ENCODE data around the gene FCHSD1.

FCHSD1 gene

GRCh38 chr5:141650851-141651727, at the start of gene FCHSD1:
Gene FCHSD1 (minus strand): TSS chr5:141651418. CDS start chr5:141651368, 50 bp downstream.
- DNase-seq (ENCODE audit: low read depth): peak; percentile 75

DNA sequence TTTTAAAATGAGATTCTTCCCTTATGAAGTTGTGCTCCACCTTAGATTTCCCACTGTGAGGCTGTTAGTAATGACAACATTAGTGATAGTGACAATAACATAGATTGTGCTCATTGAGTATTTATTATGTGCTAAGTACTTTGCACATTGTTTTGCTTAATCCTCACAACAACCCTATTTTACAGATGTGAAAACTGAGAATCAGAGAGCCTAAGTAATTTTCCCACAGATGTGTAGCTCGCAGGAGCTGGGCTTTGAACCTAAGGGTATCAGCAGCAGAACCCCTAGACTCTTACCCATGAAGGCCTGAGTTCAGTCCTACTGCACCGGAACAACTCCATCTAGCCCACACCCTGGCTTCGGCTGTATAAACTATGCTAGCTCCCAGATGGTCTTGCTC, 46.4 kb upstream of the FCHSD1 start:
- DNase-seq (ENCODE audit: low read depth): no peak

- DNase-seq (ENCODE audit: low read depth): no peak
Observed at GRCh38 chr5:141696431-141696830, 45.2 kb upstream of the FCHSD1 start.

- no peak for DNase-seq (ENCODE audit: low read depth)
Observed at GRCh38 chr5:141695627-141696215, 44.5 kb upstream of the FCHSD1 start.

DNA sequence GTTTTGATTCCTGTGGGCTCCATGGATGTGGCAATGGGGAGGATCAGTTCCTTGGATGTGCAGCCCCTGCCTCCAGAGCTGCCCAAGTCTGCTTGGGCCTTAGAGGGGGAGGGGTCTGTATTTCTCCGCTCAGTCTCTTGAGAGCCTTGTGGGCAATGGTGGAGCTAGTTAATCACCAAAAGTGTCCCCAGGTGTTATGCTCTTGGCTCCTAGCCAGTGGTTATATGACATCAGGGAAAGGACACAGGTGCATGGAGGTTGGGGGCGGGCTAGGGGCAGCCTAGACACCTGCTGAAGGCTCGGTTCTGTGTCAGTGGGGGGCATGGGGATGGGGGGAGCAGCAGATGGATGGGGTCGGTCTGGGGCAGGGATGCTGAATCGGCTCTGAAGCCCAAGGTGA, 43.3 kb upstream of the FCHSD1 start:
- DNase-seq (ENCODE audit: low read depth): no peak

- DNase-seq (ENCODE audit: low read depth): peak; percentile 69
Observed at GRCh38 chr5:141692919-141693725, 41.9 kb upstream of the FCHSD1 start.

GRCh38 chr5:141692533-141692888, 41.3 kb upstream of the FCHSD1 start:
- no peak for DNase-seq (ENCODE audit: low read depth)

- DNase-seq (ENCODE audit: low read depth): peak; percentile 79
Observed at GRCh38 chr5:141691867-141692532, 40.8 kb upstream of the FCHSD1 start.

DNA sequence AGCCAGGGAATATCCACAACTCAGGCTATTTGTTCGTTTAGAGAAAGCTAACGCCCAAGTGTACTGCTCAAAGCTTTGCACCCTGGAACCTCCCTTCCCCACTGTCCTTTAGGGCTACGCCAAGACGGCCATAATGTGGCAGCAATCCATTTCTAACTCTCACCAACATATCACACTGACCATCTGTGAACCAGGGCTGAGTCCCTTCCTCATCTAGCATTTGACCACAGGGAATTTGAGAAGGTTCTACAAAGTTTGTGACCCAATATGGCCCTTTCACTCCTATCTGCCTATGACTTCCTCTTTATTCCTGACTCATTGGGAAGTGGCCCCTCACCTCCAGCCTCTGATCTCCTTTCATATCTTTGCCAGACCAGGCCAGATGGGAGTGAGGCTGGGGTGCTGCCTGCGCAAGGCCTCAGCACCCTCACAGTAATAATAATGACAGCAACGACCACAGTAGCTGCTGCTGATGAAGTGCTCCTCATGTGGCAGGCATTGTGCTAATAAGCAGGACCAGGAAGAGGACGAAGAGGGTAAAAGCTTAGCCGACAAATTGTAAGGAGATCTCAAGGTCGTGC, 40.2 kb upstream of the FCHSD1 start:
- DNase-seq (ENCODE audit: low read depth): no peak

- no peak for DNase-seq (ENCODE audit: low read depth)
Observed at GRCh38 chr5:141686648-141687416, 35.6 kb upstream of the FCHSD1 start.

GRCh38 chr5:141685591-141685990, 34.4 kb upstream of the FCHSD1 start:
- DNase-seq (ENCODE audit: low read depth): no peak

DNA sequence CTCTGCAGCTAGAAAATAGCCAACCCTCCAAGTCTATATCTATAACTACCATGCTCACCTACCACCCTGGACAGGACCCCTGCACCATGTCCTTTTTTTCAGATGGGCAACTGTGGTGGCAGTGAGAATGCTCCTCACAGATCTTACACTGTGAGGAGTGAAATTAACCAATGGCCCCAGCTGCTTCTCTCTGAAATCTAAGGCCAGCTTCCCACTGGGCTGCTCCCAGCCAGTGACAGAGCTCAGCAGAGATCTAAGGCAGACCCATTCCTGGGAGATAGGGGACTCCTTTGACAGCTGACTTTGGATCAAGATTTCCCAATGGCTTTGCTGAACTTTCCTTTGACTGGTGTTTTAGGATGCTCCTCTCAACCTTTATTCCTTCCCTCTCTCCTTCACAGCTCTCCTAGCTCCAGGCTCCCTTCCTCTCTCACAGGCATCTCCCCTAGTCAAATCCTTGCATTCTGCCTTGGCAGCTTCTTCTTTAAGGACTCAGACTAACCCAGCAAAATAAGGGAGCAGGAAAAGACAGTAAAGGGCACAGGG, 32.5 kb upstream of the FCHSD1 start:
- no peak for DNase-seq (ENCODE audit: low read depth)

GRCh38 chr5:141681695-141682641, 30.8 kb upstream of the FCHSD1 start, which contains the start of gene ARAP3:
Gene ARAP3 (minus strand): TSS chr5:141682230. CDS start chr5:141680486, 1,744 bp downstream.
- no peak for DNase-seq (ENCODE audit: low read depth)

- no peak for DNase-seq (ENCODE audit: low read depth)
Observed at GRCh38 chr5:141681295-141681694, 30.1 kb upstream of the FCHSD1 start.

DNA sequence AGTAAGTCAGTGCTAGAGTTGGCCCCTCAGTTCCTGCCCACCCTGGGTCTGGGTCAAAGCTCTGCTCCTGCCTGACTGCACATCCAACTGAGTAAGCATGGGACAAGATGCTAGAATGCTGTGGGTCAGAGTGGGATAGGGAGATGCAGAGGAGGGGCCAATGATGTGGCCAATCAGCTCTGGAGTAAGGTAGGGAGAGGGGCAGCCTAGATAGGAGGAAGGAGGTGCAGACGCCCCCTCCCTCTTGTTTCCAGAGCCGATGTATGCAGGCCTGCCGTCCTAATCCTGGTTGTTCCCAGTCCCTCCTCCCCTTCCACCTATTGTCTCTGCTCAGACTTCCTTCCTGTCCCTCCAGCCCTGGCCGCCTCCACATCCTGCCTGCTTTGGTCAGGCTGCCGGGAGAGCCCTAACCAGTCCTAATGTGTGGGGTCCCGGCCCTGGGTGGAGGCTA, 29.6 kb upstream of the FCHSD1 start:
- DNase-seq (ENCODE audit: low read depth): no peak

DNA sequence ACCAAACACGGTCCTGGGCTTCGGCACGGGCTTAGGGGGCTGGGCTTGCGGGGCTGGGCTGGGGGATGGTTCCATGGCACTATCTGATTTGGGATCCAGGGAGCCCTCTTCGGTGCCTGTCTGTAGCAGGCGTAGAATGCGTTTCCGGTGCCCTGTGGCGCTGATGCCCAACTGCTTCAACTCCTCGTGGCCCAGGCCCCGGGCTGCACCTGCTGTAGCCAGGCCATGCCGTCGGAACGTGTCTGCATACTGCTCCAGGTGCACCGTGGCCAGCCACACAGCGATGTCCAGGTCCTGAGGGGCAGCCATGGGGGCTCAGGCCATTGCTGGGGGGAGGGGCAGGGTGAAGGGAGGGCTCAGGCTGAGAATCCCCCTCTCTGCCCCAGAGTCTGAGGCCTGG, 29.0 kb upstream of the FCHSD1 start:
- DNase-seq (ENCODE audit: low read depth): no peak

GRCh38 chr5:141677415-141677814, 26.2 kb upstream of the FCHSD1 start:
- no peak for DNase-seq (ENCODE audit: low read depth)

DNA sequence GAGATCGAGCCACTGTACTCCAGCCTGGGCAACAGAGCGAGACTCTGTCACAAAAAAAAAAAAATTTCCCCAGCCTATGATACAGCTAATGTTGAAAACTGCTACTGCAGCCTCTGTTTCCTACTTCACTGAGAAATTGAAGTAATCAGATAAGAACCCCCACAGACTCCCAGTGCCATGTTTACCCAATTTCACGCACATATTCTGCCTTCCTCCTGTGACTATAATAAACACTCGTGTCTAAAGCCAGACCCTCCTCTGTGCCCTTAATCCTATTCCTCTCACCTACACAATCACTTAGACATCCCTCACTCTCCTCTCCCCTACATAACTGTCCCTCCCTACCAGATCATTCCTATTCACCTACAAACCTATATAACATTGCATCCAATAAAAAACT, 24.5 kb upstream of the FCHSD1 start:
- no peak for DNase-seq (ENCODE audit: low read depth)

DNA sequence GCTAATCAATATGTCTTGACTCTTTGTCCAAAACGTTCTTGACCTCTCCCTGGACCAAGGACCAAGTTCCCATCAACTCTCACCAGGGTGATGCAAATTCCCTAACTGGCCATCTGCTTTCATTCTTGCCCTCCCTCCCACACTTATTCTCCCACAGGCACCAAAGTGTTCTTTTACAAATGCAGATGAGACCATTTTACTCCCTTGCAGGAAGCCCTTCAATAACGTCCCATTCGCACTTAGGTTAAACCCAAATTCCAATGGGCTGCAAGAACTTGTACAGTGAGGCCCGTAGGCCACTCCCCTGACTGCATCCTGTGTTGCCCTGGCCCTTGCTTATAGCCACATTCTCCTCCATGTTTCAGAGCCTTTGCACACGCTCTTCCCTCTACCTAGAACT, 23.5 kb upstream of the FCHSD1 start:
- no peak for DNase-seq (ENCODE audit: low read depth)

Data from activated T-helper 1 cell treated with Interleukin-2 at 50 U/mL for 16 hours (primary cell).